ENCODE results near the gene KLHDC4.

DNA sequence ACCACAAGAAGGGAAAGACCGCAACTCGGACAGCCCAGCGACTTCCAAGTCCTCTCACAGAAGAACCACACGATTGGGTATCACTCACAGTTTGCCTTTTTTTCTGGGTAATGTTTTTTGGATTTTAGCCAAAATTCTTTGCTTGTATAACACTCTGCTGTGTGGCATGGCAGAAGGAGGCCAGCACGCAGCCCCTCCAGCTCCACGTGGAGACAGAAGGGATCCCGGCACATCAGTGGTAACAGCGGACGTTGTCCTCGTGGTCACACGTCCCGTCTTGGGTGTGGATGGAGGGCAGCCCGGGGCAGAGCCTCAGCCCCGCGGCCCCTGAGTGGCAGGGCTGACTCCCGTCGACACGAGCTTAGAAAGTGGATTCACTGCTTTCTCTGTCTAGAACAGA, 69.1 kb downstream of the KLHDC4 start:
- TF ChIP-seq, protein P1, sequence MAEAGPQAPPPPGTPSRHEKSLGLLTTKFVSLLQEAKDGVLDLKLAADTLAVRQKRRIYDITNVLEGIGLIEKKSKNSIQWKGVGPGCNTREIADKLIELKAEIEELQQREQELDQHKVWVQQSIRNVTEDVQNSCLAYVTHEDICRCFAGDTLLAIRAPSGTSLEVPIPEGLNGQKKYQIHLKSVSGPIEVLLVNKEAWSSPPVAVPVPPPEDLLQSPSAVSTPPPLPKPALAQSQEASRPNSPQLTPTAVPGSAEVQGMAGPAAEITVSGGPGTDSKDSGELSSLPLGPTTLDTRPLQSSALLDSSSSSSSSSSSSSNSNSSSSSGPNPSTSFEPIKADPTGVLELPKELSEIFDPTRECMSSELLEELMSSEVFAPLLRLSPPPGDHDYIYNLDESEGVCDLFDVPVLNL (CRISPR knock-in tag; IDR thresholded peaks at IDR 0.05; ENCODE audit: low read depth): no peak
- TF ChIP-seq ZC3H4 (CRISPR knock-in tag; IDR thresholded peaks at IDR 0.05; ENCODE audit: borderline replicate concordance): no peak
- TF ChIP-seq EZH2 (IDR thresholded peaks at IDR 0.05; ENCODE audit: borderline replicate concordance, low read depth, low read length): no peak
- TF ChIP-seq RNF2 (IDR thresholded peaks at IDR 0.05): no peak
- TF ChIP-seq, protein P2, sequence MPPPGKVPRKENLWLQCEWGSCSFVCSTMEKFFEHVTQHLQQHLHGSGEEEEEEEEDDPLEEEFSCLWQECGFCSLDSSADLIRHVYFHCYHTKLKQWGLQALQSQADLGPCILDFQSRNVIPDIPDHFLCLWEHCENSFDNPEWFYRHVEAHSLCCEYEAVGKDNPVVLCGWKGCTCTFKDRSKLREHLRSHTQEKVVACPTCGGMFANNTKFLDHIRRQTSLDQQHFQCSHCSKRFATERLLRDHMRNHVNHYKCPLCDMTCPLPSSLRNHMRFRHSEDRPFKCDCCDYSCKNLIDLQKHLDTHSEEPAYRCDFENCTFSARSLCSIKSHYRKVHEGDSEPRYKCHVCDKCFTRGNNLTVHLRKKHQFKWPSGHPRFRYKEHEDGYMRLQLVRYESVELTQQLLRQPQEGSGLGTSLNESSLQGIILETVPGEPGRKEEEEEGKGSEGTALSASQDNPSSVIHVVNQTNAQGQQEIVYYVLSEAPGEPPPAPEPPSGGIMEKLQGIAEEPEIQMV (tag; conservative IDR thresholded peaks at IDR 0.05; ENCODE audit: low read depth): no peak
- TF ChIP-seq, protein P3, sequence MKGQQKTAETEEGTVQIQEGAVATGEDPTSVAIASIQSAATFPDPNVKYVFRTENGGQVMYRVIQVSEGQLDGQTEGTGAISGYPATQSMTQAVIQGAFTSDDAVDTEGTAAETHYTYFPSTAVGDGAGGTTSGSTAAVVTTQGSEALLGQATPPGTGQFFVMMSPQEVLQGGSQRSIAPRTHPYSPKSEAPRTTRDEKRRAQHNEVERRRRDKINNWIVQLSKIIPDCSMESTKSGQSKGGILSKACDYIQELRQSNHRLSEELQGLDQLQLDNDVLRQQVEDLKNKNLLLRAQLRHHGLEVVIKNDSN (CRISPR knock-in tag; IDR thresholded peaks at IDR 0.05): no peak
